Activated T-helper 17 cell treated with anti-CD3 and anti-CD28 coated beads, Interleukin-2, amount 50 U/mL, for 72 hours (primary cell): ENCODE measurements around the gene RPE. TPM values are rescaled to one million over a fixed set of nuclear protein-coding genes. Genes with fewer than 3 reads are reported as not detected.

Source experiments
- ATAC-seq: fragments of 150-1000 bp; cut with Tn5 transposase; replicated peaks from 2 replicates; pipeline ENCODE4 v1.10.0; 2021; ENCODE audit warnings: mild to moderate bottlenecking, moderate library complexity
- H3K27ac Mint-ChIP-seq: one replicate; pipeline ENCODE4 v1.8.0; 2022; ENCODE audit warnings: mixed read lengths
- H3K27me3 Mint-ChIP-seq: one replicate; pipeline ENCODE4 v1.8.0; 2022; ENCODE audit warnings: mixed read lengths
- H3K36me3 Mint-ChIP-seq: one replicate; pipeline ENCODE4 v1.8.0; 2022; ENCODE audit warnings: low read depth, mild to moderate bottlenecking, mixed read lengths
- H3K4me1 Mint-ChIP-seq: one replicate; pipeline ENCODE4 v1.8.0; 2022; ENCODE audit warnings: mixed read lengths
- H3K4me3 Mint-ChIP-seq: one replicate; pipeline ENCODE4 v1.8.0; 2022; ENCODE audit warnings: mild to moderate bottlenecking, mixed read lengths
- H3K9me3 Mint-ChIP-seq: one replicate; pipeline ENCODE4 v1.8.0; 2022; ENCODE audit warnings: mixed read lengths
- total RNA-seq, 2 donors: library from RNA; stranded (reverse); gene quantifications; one replicate each; pipeline ENCODE4 v1.2.3, GENCODE V29; 2022

RPE gene
- total RNA-seq, 2 donors from 2014 or later, result 33.9 to 61.9 TPM

GRCh38 chr2:210027608-210028007 lies 25.2 kb downstream of the RPE start:
- Mint-ChIP-seq H3K4me3 (no peak overlapping the region), H3K9me3 (no peaks in the 10 kb centered on the region), H3K36me3 (peaks cover 52% of the 10 kb centered on the region), H3K4me1 (no peaks in the 10 kb centered on the region), H3K27me3 (no peaks in the 10 kb centered on the region), H3K27ac (no peak overlapping the region)
- no peak for ATAC-seq

GRCh38 chr2:210028178-210028577 lies 25.7 kb downstream of the RPE start:
- no peak overlapping the region for H3K27ac Mint-ChIP-seq
- H3K36me3 Mint-ChIP-seq, result peaks cover 46% of the 10 kb centered on the region
- H3K4me1 Mint-ChIP-seq, result no peaks in the 10 kb centered on the region
- ATAC-seq, result no peak
- no peak overlapping the region for H3K4me3 Mint-ChIP-seq
- no peaks in the 10 kb centered on the region for H3K27me3 Mint-ChIP-seq
- H3K9me3 Mint-ChIP-seq, result no peaks in the 10 kb centered on the region

- H3K4me1 Mint-ChIP-seq, result peaks cover 6% of the 10 kb centered on the region
- ATAC-seq, result no peak
- H3K36me3 Mint-ChIP-seq, result no peaks in the 10 kb centered on the region
- H3K27me3 Mint-ChIP-seq, result no peaks in the 10 kb centered on the region
- H3K4me3 Mint-ChIP-seq, result no peak overlapping the region
- H3K27ac Mint-ChIP-seq, result peak overlapping the region; percentile 6
- H3K9me3 Mint-ChIP-seq, result no peaks in the 10 kb centered on the region
These were observed 31.7 kb downstream of the RPE start for GRCh38 chr2:210034087-210034683.

GRCh38 chr2:210035679-210036078 lies 33.2 kb downstream of the RPE start:
- no peaks in the 10 kb centered on the region for H3K9me3 Mint-ChIP-seq
- peaks cover 6% of the 10 kb centered on the region for H3K4me1 Mint-ChIP-seq
- no peaks in the 10 kb centered on the region for H3K36me3 Mint-ChIP-seq
- no peaks in the 10 kb centered on the region for H3K27me3 Mint-ChIP-seq
- no peak overlapping the region for H3K27ac Mint-ChIP-seq
- ATAC-seq, result no peak
- no peak overlapping the region for H3K4me3 Mint-ChIP-seq

DNA sequence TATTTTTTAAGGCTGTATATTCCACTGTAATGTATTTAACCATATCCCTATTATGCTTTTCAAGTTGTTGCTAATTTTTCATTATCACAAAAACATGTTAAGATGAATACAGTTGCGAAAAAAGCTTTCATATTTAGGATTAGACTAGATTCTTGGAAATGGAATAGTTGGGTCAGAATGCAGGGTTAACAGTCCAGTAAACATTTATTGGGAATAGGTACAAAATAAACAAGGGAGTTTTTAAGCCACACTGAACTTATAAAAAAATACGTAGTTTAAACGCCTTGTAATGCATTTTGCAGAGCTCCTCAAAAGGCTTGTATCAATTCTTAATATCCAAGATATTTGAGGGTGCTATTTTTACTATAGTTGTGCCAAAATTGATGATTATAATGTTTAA lies 35.6 kb downstream of the RPE start:
- Mint-ChIP-seq H3K36me3 (no peaks in the 10 kb centered on the region), H3K4me3 (no peak overlapping the region), H3K4me1 (peaks cover 6% of the 10 kb centered on the region), H3K9me3 (no peaks in the 10 kb centered on the region), H3K27ac (no peak overlapping the region), H3K27me3 (no peaks in the 10 kb centered on the region)
- ATAC-seq, result no peak

GRCh38 chr2:210046851-210047500 lies 44.5 kb downstream of the RPE start:
- Mint-ChIP-seq H3K4me3 (no peak overlapping the region), H3K4me1 (no peaks in the 10 kb centered on the region), H3K27ac (no peak overlapping the region), H3K9me3 (no peaks in the 10 kb centered on the region), H3K27me3 (no peaks in the 10 kb centered on the region), H3K36me3 (no peaks in the 10 kb centered on the region)
- ATAC-seq, result no peak

- no peak overlapping the region for H3K4me3 Mint-ChIP-seq
- no peak for ATAC-seq
- peaks cover 4% of the 10 kb centered on the region for H3K9me3 Mint-ChIP-seq
- no peaks in the 10 kb centered on the region for H3K4me1 Mint-ChIP-seq
- no peak overlapping the region for H3K27ac Mint-ChIP-seq
- H3K27me3 Mint-ChIP-seq, result no peaks in the 10 kb centered on the region
- H3K36me3 Mint-ChIP-seq, result no peaks in the 10 kb centered on the region
These were observed 47.4 kb downstream of the RPE start for GRCh38 chr2:210049831-210050230.

- H3K4me1 Mint-ChIP-seq, result no peaks in the 10 kb centered on the region
- H3K27ac Mint-ChIP-seq, result no peak overlapping the region
- H3K36me3 Mint-ChIP-seq, result no peaks in the 10 kb centered on the region
- H3K27me3 Mint-ChIP-seq, result no peaks in the 10 kb centered on the region
- no peak overlapping the region for H3K4me3 Mint-ChIP-seq
- ATAC-seq, result no peak
- H3K9me3 Mint-ChIP-seq, result peaks cover 10% of the 10 kb centered on the region
These were observed 48.4 kb downstream of the RPE start for GRCh38 chr2:210050885-210051284.

DNA sequence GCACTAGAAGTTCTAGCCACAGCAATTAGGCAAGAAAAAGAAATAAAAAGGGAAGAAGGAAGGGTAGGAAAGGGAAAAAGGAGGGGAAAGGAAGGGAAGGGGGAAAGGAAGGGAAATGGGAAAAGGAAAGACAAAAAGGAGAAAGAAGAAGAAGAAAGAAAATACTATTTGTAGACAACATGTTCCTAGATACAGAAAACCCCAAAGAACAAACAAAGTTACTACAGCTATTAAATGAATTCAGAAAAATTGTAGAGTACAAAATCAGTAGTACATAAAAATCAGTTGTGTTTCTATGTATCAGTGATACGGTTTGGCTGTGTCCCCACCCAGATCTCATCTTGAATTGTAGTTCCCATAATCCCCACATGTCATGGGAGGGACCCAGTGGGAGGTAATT lies 52.3 kb downstream of the RPE start:
- H3K27me3 Mint-ChIP-seq, result no peaks in the 10 kb centered on the region
- H3K4me3 Mint-ChIP-seq, result no peak overlapping the region
- H3K9me3 Mint-ChIP-seq, result peaks cover 14% of the 10 kb centered on the region
- no peak for ATAC-seq
- no peaks in the 10 kb centered on the region for H3K36me3 Mint-ChIP-seq
- H3K27ac Mint-ChIP-seq, result no peak overlapping the region
- H3K4me1 Mint-ChIP-seq, result no peaks in the 10 kb centered on the region

DNA sequence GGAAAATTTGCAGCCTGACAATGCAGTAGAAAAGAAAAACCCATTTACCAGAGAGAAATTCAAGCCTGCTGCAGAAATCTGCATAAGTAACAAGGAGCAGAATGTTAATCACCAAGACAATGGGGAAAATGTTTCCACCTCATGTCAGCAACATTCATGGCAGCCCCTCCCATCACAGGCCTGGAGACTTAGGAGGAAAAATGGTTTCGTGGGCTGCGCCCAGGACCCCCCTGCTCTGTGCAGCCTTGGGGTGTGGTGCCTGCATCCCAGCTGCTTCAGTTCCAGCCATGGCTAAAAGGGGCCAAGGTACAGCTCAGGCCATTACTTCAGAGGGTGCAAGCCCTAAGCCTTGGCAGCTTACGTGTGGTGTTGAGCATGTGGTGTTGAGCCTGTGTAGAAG lies 53.4 kb downstream of the RPE start:
- ATAC-seq, result no peak
- Mint-ChIP-seq H3K36me3 (no peaks in the 10 kb centered on the region), H3K9me3 (peaks cover 14% of the 10 kb centered on the region), H3K27ac (no peak overlapping the region), H3K4me3 (no peak overlapping the region), H3K4me1 (no peaks in the 10 kb centered on the region), H3K27me3 (no peaks in the 10 kb centered on the region)

DNA sequence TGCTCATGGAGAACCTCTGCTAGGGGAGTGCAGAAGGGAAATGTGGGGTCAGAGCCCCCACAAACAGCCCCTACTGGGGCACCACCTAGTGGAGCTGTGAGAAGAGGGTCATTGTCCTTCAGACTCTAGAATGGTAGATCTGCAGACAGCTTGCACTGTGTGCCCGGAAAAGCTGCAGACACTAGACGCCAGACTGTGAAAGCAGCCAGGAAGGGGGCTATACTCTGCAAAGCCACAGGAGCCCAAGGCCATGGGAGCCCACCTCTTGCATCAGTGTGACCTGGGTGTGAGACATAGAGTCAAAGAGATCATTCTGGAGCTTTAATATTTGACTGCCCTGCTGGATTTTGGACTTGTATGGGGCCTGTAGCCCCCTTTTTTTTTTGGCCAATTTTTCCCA lies 60.9 kb downstream of the RPE start:
- no peaks in the 10 kb centered on the region for H3K36me3 Mint-ChIP-seq
- no peak overlapping the region for H3K27ac Mint-ChIP-seq
- no peak for ATAC-seq
- no peaks in the 10 kb centered on the region for H3K9me3 Mint-ChIP-seq
- no peak overlapping the region for H3K4me3 Mint-ChIP-seq
- H3K4me1 Mint-ChIP-seq, result no peaks in the 10 kb centered on the region
- H3K27me3 Mint-ChIP-seq, result no peaks in the 10 kb centered on the region

Other genes with a start within 250 kb of the RPE start
- not detected for gene UNC80, start 230.8 kb upstream of the RPE start, total RNA-seq
- gene KANSL1L, start 168.8 kb downstream of the RPE start, total RNA-seq, result 10 to 100 TPM in 1 of 2 donors, 1 to 10 TPM in 1; 4.3 to 10.3 TPM
- not detected for gene ACADL, start 222.8 kb downstream of the RPE start, total RNA-seq